GM23338 (cell line): ENCODE measurements around the gene CORO1C. TPM values are rescaled to one million over a fixed set of nuclear protein-coding genes. Genes with fewer than 3 reads are reported as not detected.

Experiments used
- ATAC-seq: fragments of 200-7000 bp; cut with Tn5 transposase; 3 replicates; pipeline ENCODE4 v1.9.1; 2020
- DNase-seq: peaks from one replicate; pipeline ENCODE4 v3.0.0-alpha.2; 2015; ENCODE audit warnings: low spot score
- H2AFZ ChIP-seq: fragments of 200-600 bp; sonication (generic); 2 replicates; pipeline ENCODE4 v1.8.0; 2016; ENCODE audit warnings: antibody characterized with exemption, mild to moderate bottlenecking, moderate library complexity
- H3F3A ChIP-seq: fragments of 200-600 bp; sonication (generic); replicated peaks from 2 replicates; pipeline ENCODE4 v1.8.0; 2017; ENCODE audit warnings: antibody characterized with exemption, mixed run types, low read depth
- H3K27ac ChIP-seq: fragments of 200-600 bp; sonication (generic); 2 replicates; pipeline ENCODE4 v1.6.1; 2016; ENCODE audit warnings: low read depth
- H3K27me3 ChIP-seq: fragments of 200-600 bp; sonication (generic); 2 replicates; pipeline ENCODE4 v1.8.0; 2016; ENCODE audit warnings: mild to moderate bottlenecking, mixed run types, moderate library complexity; ENCODE audit not compliant: insufficient read depth
- H3K36me3 ChIP-seq: fragments of 200-600 bp; sonication (generic); 2 replicates; pipeline ENCODE4 v1.8.0; 2016; ENCODE audit warnings: mild to moderate bottlenecking; ENCODE audit not compliant: insufficient read depth
- H3K4me1 ChIP-seq: fragments of 200-600 bp; sonication (generic); 2 replicates; pipeline ENCODE4 v1.8.0; 2016; ENCODE audit warnings: mild to moderate bottlenecking, moderate library complexity; ENCODE audit not compliant: insufficient read depth
- H3K4me2 ChIP-seq: fragments of 200-600 bp; sonication (generic); 2 replicates; pipeline ENCODE4 v1.7.1; 2017; ENCODE audit warnings: mixed run types
- H3K4me3 ChIP-seq: fragments of 200-600 bp; sonication (generic); 2 replicates; pipeline ENCODE4 v1.6.1; 2016; ENCODE audit warnings: mixed run types
- H3K79me2 ChIP-seq: fragments of 200-600 bp; sonication (generic); replicated peaks from 2 replicates; pipeline ENCODE4 v1.8.0; 2017; ENCODE audit warnings: mild to moderate bottlenecking; ENCODE audit not compliant: insufficient read depth
- H3K9me2 ChIP-seq: fragments of 200-600 bp; sonication (generic); 2 replicates; pipeline ENCODE4 v1.8.0; 2017; ENCODE audit not compliant: insufficient read depth
- H4K20me1 ChIP-seq: fragments of 200-600 bp; sonication (generic); replicated peaks from 2 replicates; pipeline ENCODE4 v1.8.0; 2017; ENCODE audit warnings: mild to moderate bottlenecking; ENCODE audit not compliant: insufficient read depth
- H3K27ac Mint-ChIP-seq: 2 replicates; pipeline ENCODE4 v1.8.0; 2020; ENCODE audit warnings: inconsistent platforms, mild to moderate bottlenecking, moderate library complexity, mixed read lengths
- H3K27me3 Mint-ChIP-seq: 3 replicates; pipeline ENCODE4 v1.8.0; 2022; ENCODE audit warnings: low read depth, mild to moderate bottlenecking, moderate library complexity, mixed read lengths, inconsistent platforms; ENCODE audit not compliant: insufficient read depth, poor library complexity
- H3K36me3 Mint-ChIP-seq: 3 replicates; pipeline ENCODE4 v1.8.0; 2021; ENCODE audit warnings: low read depth, mild to moderate bottlenecking, inconsistent platforms, moderate library complexity, mixed read lengths
- H3K4me1 Mint-ChIP-seq: 3 replicates; pipeline ENCODE4 v1.8.0; 2020; ENCODE audit warnings: mild to moderate bottlenecking, inconsistent platforms, mixed read lengths
- H3K4me3 Mint-ChIP-seq: 3 replicates; pipeline ENCODE4 v1.8.0; 2021; ENCODE audit warnings: moderate library complexity, mild to moderate bottlenecking, inconsistent platforms, mixed read lengths
- H3K9me3 Mint-ChIP-seq: 3 replicates; pipeline ENCODE4 v1.8.0; 2020; ENCODE audit warnings: moderate library complexity, mild to moderate bottlenecking, inconsistent platforms, mixed read lengths
- CREB1 ChIP-seq: fragments of 250-450 bp; sonication (Bioruptor Pico); IDR thresholded peaks from 2 replicates; pipeline ENCODE4 v1.5.0; 2020; ENCODE audit warnings: low read depth, mild to moderate bottlenecking, moderate library complexity
- CTCF ChIP-seq, 2 experiments: fragments of 200-600 bp in 1 of 2; sonication (generic) in 1 of 2; conservative IDR thresholded peaks; 2 replicates each; pipeline versions ENCODE4 v1.5.1 to v1.6.1; 2016 to 2017; ENCODE audit warnings: antibody characterized with exemption in 2 of 2, low read depth in 2 of 2, mild to moderate bottlenecking in 2 of 2, moderate library complexity in 1 of 2
- ETS1 ChIP-seq: IDR thresholded peaks from 2 replicates; pipeline ENCODE4 v1.6.1; 2016; ENCODE audit warnings: antibody characterized with exemption
- EZH2 ChIP-seq: fragments of 200-600 bp; sonication (generic); IDR thresholded peaks from one replicate; pipeline ENCODE4 v1.8.0; 2017; ENCODE audit warnings: antibody characterized with exemption, mild to moderate bottlenecking, low read depth; ENCODE audit not compliant: unreplicated experiment
- EZH2phosphoT487 ChIP-seq: fragments of 200-600 bp; sonication (generic); IDR thresholded peaks from one replicate; pipeline ENCODE4 v1.8.1; 2018; ENCODE audit warnings: antibody characterized with exemption; ENCODE audit not compliant: unreplicated experiment
- JUNB ChIP-seq: IDR thresholded peaks from one replicate; pipeline ENCODE4 v1.6.1; 2016; ENCODE audit warnings: antibody characterized with exemption; ENCODE audit not compliant: unreplicated experiment
- NANOG ChIP-seq: IDR thresholded peaks from 2 replicates; pipeline ENCODE4 v1.6.1; 2016; ENCODE audit warnings: antibody characterized with exemption, borderline replicate concordance
- POLR2AphosphoS5 ChIP-seq: IDR thresholded peaks from 2 replicates; pipeline ENCODE4 v1.6.1; 2016; ENCODE audit warnings: antibody characterized with exemption, low read depth
- REST ChIP-seq: IDR thresholded peaks from one replicate; pipeline ENCODE4 v1.6.1; 2018; ENCODE audit warnings: antibody characterized with exemption; ENCODE audit not compliant: unreplicated experiment
- STAT1 ChIP-seq: IDR thresholded peaks from one replicate; pipeline ENCODE4 v1.6.1; 2016; ENCODE audit warnings: antibody characterized with exemption; ENCODE audit not compliant: unreplicated experiment
- ZNF114 ChIP-seq: fragments of 250-450 bp; sonication (Bioruptor Pico); IDR thresholded peaks from 2 replicates; pipeline ENCODE4 v1.5.0; 2020; ENCODE audit warnings: mild to moderate bottlenecking, moderate library complexity
- ZNF331 ChIP-seq: fragments of 250-450 bp; sonication (Bioruptor Pico); IDR thresholded peaks from 2 replicates; pipeline ENCODE4 v1.5.0; 2020; ENCODE audit warnings: low read depth, mild to moderate bottlenecking, moderate library complexity
- ZNF462 ChIP-seq: fragments of 250-450 bp; sonication (Bioruptor Pico); IDR thresholded peaks from 2 replicates; pipeline ENCODE4 v1.5.0; 2020; ENCODE audit warnings: mild to moderate bottlenecking, moderate library complexity
- polyA plus RNA-seq: library from polyadenylated mRNA; unstranded; fragments of >200 nt; fragmentation: Nextera tagmentation; extraction: Ambion mirVana; gene quantifications from 2 replicates; pipeline ENCODE4 v1.2.1, GENCODE V29; 2016
- total RNA-seq: library from RNA; depleted of rRNA; stranded (reverse); fragments of >200 nt; shearing (Covaris generic); gene quantifications from 2 replicates; pipeline ENCODE4 v1.2.3, GENCODE V29; 2014

The CORO1C gene
- total and polyA plus RNA-seq, 2 experiments from 2014 or later: 59.2 to 89.5 TPM

- Histone ChIP-seq H4K20me1 (peaks cover 6% of the 10 kb centered on the region; the same call in 1 of the 2 replicates), H3F3A (no peaks in the 10 kb centered on the region), H3K4me1 (peaks cover 13% of the 10 kb centered on the region), H3K36me3 (no peaks in the 10 kb centered on the region), H3K27ac (no peak overlapping the region), H3K9me2 (no peaks in the 10 kb centered on the region), H3K4me2 (no peak overlapping the region), H3K27me3 (no peaks in the 10 kb centered on the region), H3K79me2 (peaks cover 9% of the 10 kb centered on the region), H2AFZ (peak overlapping the region; percentile 0; the same call in 1 of the 2 replicates), H3K4me3 (no peak overlapping the region)
- peaks cover 20% of the 10 kb centered on the region for H3K4me1 Mint-ChIP-seq
- H3K27ac Mint-ChIP-seq: 0 out of 2 replicates have a peak overlapping the region, but pooled peaks have one; percentile 52
- H3K4me3 Mint-ChIP-seq: no peak overlapping the region
- H3K27me3 Mint-ChIP-seq: peaks cover 15% of the 10 kb centered on the region
- no peaks in the 10 kb centered on the region; the same call in 2 of the 3 replicates for H3K36me3 Mint-ChIP-seq
- DNase-seq (peak; percentile 28), ATAC-seq (no peak)
- no peak for TF ChIP-seq POLR2AphosphoS5
- TF ChIP-seq NANOG: no peak
- TF ChIP-seq CREB1 (CRISPR knock-in tag): no peak
- TF ChIP-seq STAT1: no peak
- TF ChIP-seq EZH2phosphoT487: no peak
- no peak for TF ChIP-seq CTCF (conservative IDR thresholded peaks at IDR 0.05; ENCODE audit: low read depth in 2 of 2)
- TF ChIP-seq ZNF114: no peak
- TF ChIP-seq REST: no peak
- TF ChIP-seq ZNF462 (CRISPR knock-in tag): no peak
- TF ChIP-seq ZNF331 (CRISPR knock-in tag): no peak
- TF ChIP-seq JUNB: no peak
- no peak for TF ChIP-seq EZH2
- TF ChIP-seq ETS1: no peak
- no peaks in the 10 kb centered on the region; the same call in 2 of the 3 replicates for H3K9me3 Mint-ChIP-seq
Observed at GRCh38 chr12:108734200-108734906, 3.0 kb upstream of the CORO1C start.
